GM21447 (cell line): ENCODE data around the gene MARCHF10.

Source experiments
- ATAC-seq: cut with Tn5 transposase; IDR thresholded peaks from one replicate; pipeline ENCODE4 v1.9.1; 2021; ENCODE audit not compliant: unreplicated experiment

MARCHF10 gene

DNA sequence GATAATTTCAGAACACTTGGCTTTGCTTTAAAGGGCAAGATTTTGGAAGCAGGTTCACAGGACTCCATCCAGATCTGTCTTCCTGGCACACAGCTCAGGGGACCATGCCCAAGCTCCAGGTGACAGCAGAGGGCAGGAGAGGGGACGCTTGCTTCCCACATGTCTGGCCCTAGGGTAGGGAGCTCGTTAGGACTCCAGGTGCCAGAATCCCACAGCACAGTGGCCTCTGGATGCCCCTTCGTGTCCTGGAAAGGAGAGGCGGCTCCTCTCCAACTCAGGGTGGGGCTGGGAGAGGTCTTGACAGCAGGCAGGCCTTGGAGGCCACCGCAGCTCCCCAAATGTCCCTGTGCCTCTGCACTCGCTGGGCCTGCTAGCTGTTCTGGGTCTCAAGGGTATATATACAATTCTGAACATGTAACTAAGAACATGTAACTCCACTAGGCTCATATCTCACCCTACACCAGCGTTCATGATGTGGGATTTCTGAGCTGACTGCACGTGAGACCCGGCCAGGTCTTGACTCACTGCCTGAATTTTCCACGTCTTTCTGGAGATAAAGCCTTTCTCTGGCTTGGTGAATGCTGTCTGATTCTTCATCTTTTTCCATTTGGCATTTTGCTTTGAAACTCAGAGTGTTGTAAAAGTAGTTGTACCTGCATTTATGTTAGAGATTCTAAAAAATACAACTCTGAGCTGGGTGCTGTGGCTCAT lies 52.8 kb downstream of the MARCHF10 start:
- no peak for ATAC-seq

DNA sequence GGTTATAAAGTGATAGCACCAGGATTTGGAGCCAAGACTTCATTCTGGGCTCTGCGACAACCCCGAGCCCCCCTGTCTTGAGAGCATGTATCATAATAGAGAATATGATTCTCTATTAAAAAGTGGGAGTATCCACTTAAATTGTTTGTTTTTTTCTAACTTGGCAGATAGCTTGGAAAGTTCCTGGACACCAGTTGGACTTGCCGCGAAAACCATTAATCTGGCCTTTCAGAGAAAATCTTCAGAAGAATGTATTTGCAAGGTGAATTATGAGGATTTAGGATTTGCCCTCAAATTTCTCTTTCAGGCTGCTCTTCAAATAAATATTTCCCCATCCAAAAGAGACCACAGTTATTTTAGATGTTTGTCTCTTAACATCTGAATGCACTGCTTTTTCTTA lies 53.5 kb downstream of the MARCHF10 start:
- ATAC-seq, result no peak

DNA sequence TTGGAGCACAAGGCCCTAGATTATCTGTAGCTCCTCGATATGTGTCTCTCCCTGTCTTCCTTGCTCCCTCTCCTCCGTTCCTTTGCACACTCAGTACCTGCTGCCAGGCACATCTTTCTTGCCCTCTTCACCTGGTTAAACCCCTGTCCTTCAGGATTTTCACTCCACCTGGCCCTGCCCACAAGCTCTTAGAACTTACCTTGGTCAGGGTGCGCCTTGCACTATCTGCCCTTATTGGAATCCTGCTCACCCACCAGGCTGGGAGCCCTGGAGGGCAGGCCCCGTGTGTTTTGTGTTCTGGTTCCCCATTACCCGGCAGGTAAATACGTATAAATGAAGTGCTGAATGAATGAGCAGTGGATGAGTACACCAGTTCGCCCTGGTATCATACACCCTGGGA lies 54.6 kb downstream of the MARCHF10 start:
- no peak for ATAC-seq

- ATAC-seq, result no peak
Measured at GRCh38 chr17:62751060-62751691, 56.9 kb downstream of the MARCHF10 start.

- ATAC-seq, result no peak
Measured at GRCh38 chr17:62750631-62751051, 57.5 kb downstream of the MARCHF10 start.

DNA sequence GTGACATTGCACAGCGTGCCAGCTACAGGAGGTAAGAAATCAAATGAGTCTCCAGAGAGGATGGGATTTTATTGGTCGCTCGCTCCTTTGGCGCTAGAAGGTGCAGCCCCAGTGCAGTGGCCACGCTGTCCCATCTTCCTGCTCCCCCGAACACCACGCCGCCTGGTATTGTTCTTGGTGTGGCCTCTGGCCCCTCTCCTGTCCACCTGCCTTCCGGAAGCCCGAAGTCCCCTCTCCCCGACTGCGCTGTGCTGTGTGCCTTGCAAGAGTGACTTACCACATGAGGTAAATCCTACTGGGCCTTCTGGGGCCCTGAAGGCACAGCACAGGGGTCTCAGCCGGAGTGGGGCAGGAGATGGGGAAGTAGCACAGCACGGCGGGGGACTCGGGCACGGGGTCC lies 58.2 kb downstream of the MARCHF10 start:
- ATAC-seq, result no peak

DNA sequence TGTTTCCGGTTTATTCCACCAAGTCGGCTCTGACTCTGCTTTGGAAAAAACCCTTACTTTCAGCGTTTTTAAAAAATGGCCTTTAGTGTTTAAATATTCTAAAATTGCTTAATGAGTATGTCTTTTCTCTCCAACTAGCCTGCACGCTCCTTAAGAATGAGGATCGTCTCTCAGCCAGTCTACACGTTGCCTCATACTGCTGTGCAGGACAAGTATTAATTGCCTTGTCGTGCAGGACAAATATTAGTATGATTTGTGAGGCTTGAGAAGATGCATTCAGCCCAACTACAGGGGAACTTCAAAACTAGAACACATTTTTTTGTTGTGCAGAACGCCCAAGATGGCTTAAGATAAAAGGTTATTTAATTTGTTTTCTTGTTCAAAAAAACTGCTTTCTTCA lies 61.2 kb downstream of the MARCHF10 start:
- no peak for ATAC-seq

DNA sequence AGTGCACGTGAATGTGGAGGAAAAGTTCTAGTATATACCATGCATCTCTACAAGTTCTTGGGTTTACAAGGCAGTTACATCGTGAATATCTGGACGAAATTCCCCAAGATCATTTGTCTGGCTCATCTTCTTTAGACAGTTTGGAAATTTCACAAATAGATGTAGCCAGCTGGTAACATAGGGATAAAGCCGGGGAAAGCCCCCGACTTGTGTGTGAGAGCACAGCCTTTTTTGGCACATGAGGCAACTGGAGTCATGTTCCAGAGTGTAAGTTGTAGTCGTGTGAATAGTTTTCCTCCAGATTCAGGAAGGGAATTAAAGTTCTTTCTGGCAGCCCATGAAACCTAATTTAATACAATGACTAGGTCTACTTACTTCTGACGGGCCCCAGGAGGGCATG lies 62.3 kb downstream of the MARCHF10 start:
- ATAC-seq, result no peak

- no peak for ATAC-seq
Measured at GRCh38 chr17:62744259-62744658, 63.9 kb downstream of the MARCHF10 start.

GRCh38 chr17:62741290-62741689 lies 66.8 kb downstream of the MARCHF10 start:
- ATAC-seq, result no peak

- no peak for ATAC-seq
Measured at GRCh38 chr17:62739645-62740388, 68.3 kb downstream of the MARCHF10 start.

- ATAC-seq, result no peak
Measured at GRCh38 chr17:62738281-62738680, 69.8 kb downstream of the MARCHF10 start.

- ATAC-seq, result no peak
Measured at GRCh38 chr17:62737513-62737912, 70.6 kb downstream of the MARCHF10 start.

- no peak for ATAC-seq
Measured at GRCh38 chr17:62735044-62735651, 73.0 kb downstream of the MARCHF10 start.

DNA sequence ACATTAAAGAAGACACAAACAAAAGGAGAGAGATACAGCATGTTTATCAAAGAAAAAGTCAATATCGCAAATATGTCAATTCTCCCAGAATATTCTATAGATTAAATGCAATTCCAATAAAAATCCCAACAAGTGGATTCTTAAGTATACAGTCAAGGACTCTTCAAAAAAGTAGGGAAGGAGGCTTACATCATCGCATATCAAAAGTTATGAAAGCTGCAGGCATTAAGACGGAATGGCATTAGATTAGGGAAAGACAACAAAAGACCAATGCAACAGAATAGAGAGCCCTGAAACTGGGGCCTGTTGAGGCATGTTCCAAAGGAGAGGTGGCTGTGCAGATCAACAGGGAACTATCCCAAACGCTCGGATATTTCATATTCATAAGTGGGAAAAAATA lies 76.0 kb downstream of the MARCHF10 start:
- no peak for ATAC-seq

GRCh38 chr17:62727916-62728672 lies 80.0 kb downstream of the MARCHF10 start:
- ATAC-seq, result no peak

DNA sequence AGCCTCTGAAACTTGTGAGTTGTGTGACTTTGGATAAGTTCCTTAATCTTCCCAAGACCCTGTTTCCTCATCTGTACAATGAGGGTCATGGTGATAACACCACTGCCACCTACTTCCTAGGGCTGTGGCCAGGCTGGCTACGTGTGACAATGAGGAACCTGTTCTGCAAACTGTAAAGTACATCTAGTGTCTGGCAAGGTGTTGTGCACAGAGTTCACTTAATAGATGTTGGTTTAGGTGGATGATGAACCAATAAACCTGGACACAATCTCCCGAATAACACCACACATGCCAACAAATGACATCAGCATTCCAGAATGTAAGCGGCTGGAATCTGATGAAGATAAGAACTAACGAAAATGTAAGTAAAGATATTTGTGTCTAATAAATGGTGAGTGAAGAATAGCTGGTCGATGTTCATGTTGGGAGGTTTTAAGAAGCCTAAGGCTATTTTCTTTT lies 82.3 kb downstream of the MARCHF10 start:
- no peak for ATAC-seq

GRCh38 chr17:62724398-62725146 lies 83.5 kb downstream of the MARCHF10 start:
- ATAC-seq, result peak; percentile 96

DNA sequence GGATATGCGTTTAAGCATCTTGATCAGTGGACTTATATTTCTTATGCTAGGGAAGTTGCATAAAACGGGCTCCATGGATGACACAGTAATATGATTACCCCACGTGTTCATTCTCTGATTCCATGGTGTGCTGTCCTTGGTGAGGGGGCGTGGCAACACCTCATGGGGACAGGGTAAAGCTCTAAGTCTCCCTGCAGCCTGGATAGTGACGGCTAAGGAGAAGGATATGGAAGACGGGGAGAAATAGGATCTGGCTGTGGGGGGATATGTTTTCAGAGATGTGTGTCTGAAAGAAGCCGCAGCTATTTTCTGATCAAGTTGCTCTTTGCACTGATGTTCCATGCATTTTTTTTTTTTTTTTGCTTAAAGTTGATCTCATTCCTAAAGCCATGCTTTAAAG lies 84.3 kb downstream of the MARCHF10 start:
- no peak for ATAC-seq

DNA sequence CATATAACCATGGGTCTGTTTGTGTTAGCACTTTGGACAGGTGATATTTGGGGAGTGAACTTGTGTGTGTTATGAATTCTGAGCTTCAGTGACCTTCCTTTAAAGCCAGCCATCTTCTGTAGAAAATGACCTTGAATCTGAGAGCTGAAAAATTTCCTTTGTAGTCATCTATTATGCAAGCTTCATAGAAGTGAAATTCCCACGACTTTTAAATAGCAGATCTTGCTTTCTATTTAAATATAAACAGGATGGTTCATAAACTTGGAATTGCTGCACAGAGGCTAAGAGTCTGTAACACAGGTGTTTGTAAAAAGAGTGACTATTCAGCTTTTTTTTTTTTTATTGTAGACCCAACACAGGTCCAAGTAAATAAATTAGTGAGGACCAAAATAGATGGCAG lies 85.5 kb downstream of the MARCHF10 start:
- no peak for ATAC-seq
